ENCODE data around the gene MAP4K2. TPM values are rescaled to one million over a fixed set of nuclear protein-coding genes. Genes with fewer than 3 reads are reported as not detected.

The MAP4K2 gene
- total and polyA plus RNA-seq, 2 of the 13 experiments (the other 11 are each of a cell fraction or from before 2014, with no cell fraction given), result 8.3 to 17.6 TPM

- Histone ChIP-seq H2AFZ (ENCODE audit: low read length) (no peak overlapping the region), H3K9me3 (ENCODE audit: low read length) (no peaks in the 10 kb centered on the region), H4K20me1 (ENCODE audit: insufficient read depth, low read length) (no peaks in the 10 kb centered on the region), H3K27ac (ENCODE audit: extremely low read length, insufficient read depth, low read length) (no peak overlapping the region), H3K27me3 (ENCODE audit: control insufficient read depth in 1 of 2, insufficient read depth in 2 of 2, low read length in 2 of 2) (peaks cover 7 to 38% of the 10 kb centered on the region in 2 experiments; a peak in 4 of 5 replicates), H3K4me3 (replicated peaks in 1 of 3; ENCODE audit: insufficient read depth in 1 of 3, low read depth in 2 of 3, low read length in 3 of 3) (no peak overlapping the region), H3K4me1 (ENCODE audit: insufficient read depth, low read length) (peaks cover 39% of the 10 kb centered on the region), H3K9ac (ENCODE audit: insufficient read depth, low read depth, low read length) (no peak overlapping the region), H3K36me3 (replicated peaks in 1 of 2; ENCODE audit: control insufficient read depth in 1 of 2, insufficient read depth in 2 of 2, low read length in 2 of 2) (no peaks in the 10 kb centered on the region), H3K4me2 (ENCODE audit: low read depth, low read length) (no peak overlapping the region), H3K79me2 (ENCODE audit: insufficient read depth, low read length) (no peaks in the 10 kb centered on the region)
- no TSS peak for BruUV-seq (replicated peaks)
- DNase-seq (ENCODE audit: low spot score), result no peak
- POLR2A ChIA-PET, result interaction anchor here (1.3 to 1.5 kb wide), 2 partner anchors 10 to 31 kb away, joined by 3 to 5 read pairs; partner anchors contain the start of gene SF1
- FAIRE-seq, result no peak
- in situ Hi-C loops (cut with HindIII; ENCODE audit: extremely low pct_ligation_motif_present, low pct_unique_long_range_greater_than_20kb), result no loop called here
- CTCF ChIA-PET (ENCODE audit: low intra/inter-chr PET ratio, low total read pairs), result no interaction called here
- ATAC-seq, result no peak
- intact Hi-C loops (cut with micrococcal nuclease; ENCODE audit: unreplicated experiment), result no loop called here
- WGBS (ENCODE audit: low lambda C conversion rate), result 65% methylated on average over 15 of the region's 15 CpGs
- TF ChIP-seq SMAD3 (CRISPR knock-in tag; IDR thresholded peaks at IDR 0.05) (no peak), CEBPB (IDR thresholded peaks at IDR 0.05; ENCODE audit: borderline replicate concordance, low read depth, low read length) (no peak), HNRNPH1 (optimal IDR thresholded peaks at IDR 0.05; ENCODE audit: low read depth, low read length) (no peak), LBX2 (CRISPR knock-in tag; IDR thresholded peaks at IDR 0.05; ENCODE audit: borderline replicate concordance) (no peak)
Measured at GRCh38 chr11:64747961-64748665, 54.9 kb downstream of the MAP4K2 start.

- Histone ChIP-seq H3K27ac (ENCODE audit: extremely low read length, insufficient read depth, low read length) (no peak overlapping the region), H3K36me3 (replicated peaks in 1 of 2; ENCODE audit: control insufficient read depth in 1 of 2, insufficient read depth in 2 of 2, low read length in 2 of 2) (no peaks in the 10 kb centered on the region), H3K4me2 (ENCODE audit: low read depth, low read length) (no peak overlapping the region), H3K4me3 (replicated peaks in 1 of 3; ENCODE audit: insufficient read depth in 1 of 3, low read depth in 2 of 3, low read length in 3 of 3) (no peak overlapping the region), H3K4me1 (ENCODE audit: insufficient read depth, low read length) (peaks cover 36% of the 10 kb centered on the region), H3K79me2 (ENCODE audit: insufficient read depth, low read length) (no peaks in the 10 kb centered on the region), H3K9me3 (ENCODE audit: low read length) (no peaks in the 10 kb centered on the region), H3K9ac (ENCODE audit: insufficient read depth, low read depth, low read length) (no peak overlapping the region), H2AFZ (ENCODE audit: low read length) (no peak overlapping the region), H4K20me1 (ENCODE audit: insufficient read depth, low read length) (no peaks in the 10 kb centered on the region), H3K27me3 (ENCODE audit: control insufficient read depth in 1 of 2, insufficient read depth in 2 of 2, low read length in 2 of 2) (peaks cover 11 to 54% of the 10 kb centered on the region in 2 experiments)
- 74% methylated on average over 2 of the region's 10 CpGs for WGBS (ENCODE audit: low lambda C conversion rate)
- DNase-seq (ENCODE audit: low spot score), result no peak
- POLR2A ChIA-PET, result interaction anchor here (1.3 to 1.5 kb wide), 2 partner anchors 12 to 32 kb away, joined by 3 to 5 read pairs; partner anchors contain the start of gene SF1
- ATAC-seq, result no peak
- no peak for TF ChIP-seq ZNF207 (IDR thresholded peaks at IDR 0.05; ENCODE audit: borderline replicate concordance)
- no peak for TF ChIP-seq STAT5B (CRISPR knock-in tag; IDR thresholded peaks at IDR 0.05)
- TF ChIP-seq ATF4 (CRISPR knock-in tag; IDR thresholded peaks at IDR 0.05), result no peak
- TF ChIP-seq ZNF232 (CRISPR knock-in tag; IDR thresholded peaks at IDR 0.05; ENCODE audit: borderline replicate concordance), result no peak
- TF ChIP-seq DMAP1 (CRISPR knock-in tag; IDR thresholded peaks at IDR 0.05), result no peak
- TF ChIP-seq ZUFSP (CRISPR knock-in tag; IDR thresholded peaks at IDR 0.05; ENCODE audit: borderline replicate concordance), result no peak
- no peak for TF ChIP-seq NBN (conservative IDR thresholded peaks at IDR 0.05)
- no TSS peak for BruUV-seq (replicated peaks)
- FAIRE-seq, result no peak
- CTCF ChIA-PET (ENCODE audit: low intra/inter-chr PET ratio, low total read pairs), result no interaction called here
- intact Hi-C loops (cut with micrococcal nuclease; ENCODE audit: unreplicated experiment), result no loop called here
- in situ Hi-C loops (cut with HindIII; ENCODE audit: extremely low pct_ligation_motif_present, low pct_unique_long_range_greater_than_20kb), result no loop called here
Measured at GRCh38 chr11:64746486-64746885, 56.5 kb downstream of the MAP4K2 start.
